Glutamatergic neuron (in vitro differentiated cells): ENCODE results near the gene PCDHA2. TPM values are rescaled to one million over a fixed set of nuclear protein-coding genes. Genes with fewer than 3 reads are reported as not detected.
"Not testable (repeated sequence)": the region's sequence is repeated elsewhere in the genome, so short reads cannot be mapped to it uniquely, and the experiment has no call there.

Source experiments
- DNase-seq: peaks from one replicate; pipeline ENCODE4 v3.0.0; 2022
- H3K27ac Mint-ChIP-seq: one replicate; pipeline ENCODE4 v1.8.0; 2020; ENCODE audit warnings: mild to moderate bottlenecking, mixed read lengths, inconsistent platforms; ENCODE audit not compliant: unreplicated experiment
- H3K27me3 Mint-ChIP-seq: one replicate; pipeline ENCODE4 v1.8.0; 2020; ENCODE audit warnings: mild to moderate bottlenecking, moderate library complexity, mixed read lengths, inconsistent platforms; ENCODE audit not compliant: unreplicated experiment
- H3K36me3 Mint-ChIP-seq: one replicate; pipeline ENCODE4 v1.8.0; 2020; ENCODE audit warnings: mild to moderate bottlenecking, mixed read lengths, inconsistent platforms; ENCODE audit not compliant: unreplicated experiment
- H3K4me1 Mint-ChIP-seq: one replicate; pipeline ENCODE4 v1.8.0; 2020; ENCODE audit warnings: mild to moderate bottlenecking, low read depth, mixed read lengths, inconsistent platforms; ENCODE audit not compliant: unreplicated experiment
- H3K4me3 Mint-ChIP-seq: one replicate; pipeline ENCODE4 v1.8.0; 2020; ENCODE audit warnings: mild to moderate bottlenecking, mixed read lengths, inconsistent platforms; ENCODE audit not compliant: unreplicated experiment
- H3K9me3 Mint-ChIP-seq: one replicate; pipeline ENCODE4 v1.8.0; 2020; ENCODE audit warnings: mild to moderate bottlenecking, moderate library complexity, mixed read lengths, inconsistent platforms; ENCODE audit not compliant: unreplicated experiment
- total RNA-seq: library from RNA; stranded (reverse); fragmentation: NEBNext Ultra II Directional; extraction: Animal tissue kit (Norgen Biotek cat#: 25700); gene quantifications from one replicate; pipeline ENCODE4 v1.2.1, GENCODE V29; 2021; ENCODE audit not compliant: unreplicated experiment
- TF ChIP-seq, protein P1 (sequence below): fragments of 200-600 bp; sonication (generic); IDR thresholded peaks from one replicate; pipeline ENCODE4 v1.5.0; 2021; ENCODE audit not compliant: partially characterized antibody, unreplicated experiment

PCDHA2 gene
- total RNA-seq, 1 donor from 2014 or later: 20.9 TPM

DNA sequence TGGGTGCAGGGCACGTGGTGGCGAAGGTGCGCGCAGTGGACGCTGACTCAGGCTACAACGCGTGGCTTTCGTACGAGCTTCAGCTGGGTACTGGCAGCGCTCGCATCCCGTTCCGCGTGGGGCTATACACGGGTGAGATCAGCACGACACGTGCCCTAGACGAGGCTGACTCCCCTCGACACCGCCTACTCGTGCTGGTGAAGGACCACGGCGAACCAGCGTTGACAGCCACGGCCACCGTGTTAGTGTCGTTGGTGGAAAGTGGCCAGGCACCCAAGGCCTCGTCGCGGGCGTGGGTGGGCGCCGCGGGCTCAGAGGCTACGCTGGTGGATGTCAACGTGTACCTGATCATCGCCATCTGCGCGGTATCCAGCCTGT, 2.1 kb downstream of the PCDHA2 start:
- TF ChIP-seq, protein P1, sequence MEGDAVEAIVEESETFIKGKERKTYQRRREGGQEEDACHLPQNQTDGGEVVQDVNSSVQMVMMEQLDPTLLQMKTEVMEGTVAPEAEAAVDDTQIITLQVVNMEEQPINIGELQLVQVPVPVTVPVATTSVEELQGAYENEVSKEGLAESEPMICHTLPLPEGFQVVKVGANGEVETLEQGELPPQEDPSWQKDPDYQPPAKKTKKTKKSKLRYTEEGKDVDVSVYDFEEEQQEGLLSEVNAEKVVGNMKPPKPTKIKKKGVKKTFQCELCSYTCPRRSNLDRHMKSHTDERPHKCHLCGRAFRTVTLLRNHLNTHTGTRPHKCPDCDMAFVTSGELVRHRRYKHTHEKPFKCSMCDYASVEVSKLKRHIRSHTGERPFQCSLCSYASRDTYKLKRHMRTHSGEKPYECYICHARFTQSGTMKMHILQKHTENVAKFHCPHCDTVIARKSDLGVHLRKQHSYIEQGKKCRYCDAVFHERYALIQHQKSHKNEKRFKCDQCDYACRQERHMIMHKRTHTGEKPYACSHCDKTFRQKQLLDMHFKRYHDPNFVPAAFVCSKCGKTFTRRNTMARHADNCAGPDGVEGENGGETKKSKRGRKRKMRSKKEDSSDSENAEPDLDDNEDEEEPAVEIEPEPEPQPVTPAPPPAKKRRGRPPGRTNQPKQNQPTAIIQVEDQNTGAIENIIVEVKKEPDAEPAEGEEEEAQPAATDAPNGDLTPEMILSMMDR: no peak
- Mint-ChIP-seq H3K4me3 (no peak overlapping the region), H3K36me3 (peaks cover 39% of the 10 kb centered on the region), H3K27ac (no peak overlapping the region), H3K9me3 (peaks cover 26% of the 10 kb centered on the region), H3K4me1 (no peaks in the 10 kb centered on the region), H3K27me3 (no peaks in the 10 kb centered on the region)
- DNase-seq: no peak

DNA sequence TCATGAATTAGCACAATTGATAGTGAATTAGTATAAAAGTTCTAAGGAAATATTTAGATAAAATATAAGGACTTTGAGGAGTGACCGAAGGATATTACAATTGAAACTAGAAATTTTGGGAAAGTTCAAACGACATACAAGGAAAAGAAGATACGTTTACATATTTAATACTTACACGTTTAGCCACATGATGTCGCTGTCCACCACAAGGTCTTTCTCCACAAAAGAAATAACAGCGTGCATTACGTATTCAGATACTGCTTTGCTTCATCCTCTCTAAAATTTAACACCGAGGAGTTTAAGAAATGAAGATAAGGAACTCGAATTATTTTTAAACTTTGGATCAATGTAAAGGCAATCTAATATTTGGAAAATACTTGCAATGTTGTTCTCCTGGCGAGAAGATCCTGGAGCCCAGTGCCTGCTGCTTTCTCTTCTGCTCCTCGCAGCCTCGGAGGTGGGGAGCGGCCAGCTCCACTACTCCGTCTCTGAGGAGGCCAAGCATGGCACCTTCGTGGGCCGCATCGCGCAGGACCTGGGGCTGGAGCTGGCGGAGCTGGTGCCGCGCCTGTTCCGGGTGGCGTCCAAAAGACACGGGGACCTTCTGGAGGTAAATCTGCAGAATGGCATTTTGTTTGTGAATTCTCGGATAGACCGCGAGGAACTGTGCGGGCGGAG, 6.3 kb downstream of the PCDHA2 start, which contains the start of gene PCDHA3:
Gene PCDHA3, plus strand, starts transcription at position 242 of the 678 bp plus-strand sequence.
- Mint-ChIP-seq H3K9me3 (peaks cover 22% of the 10 kb centered on the region), H3K27ac (peak within 1 kb of the TSS; percentile 59), H3K4me3 (peak within 1 kb of the TSS; percentile 69), H3K4me1 (peaks cover 4% of the 10 kb centered on the region), H3K36me3 (peaks cover 51% of the 10 kb centered on the region), H3K27me3 (no peaks in the 10 kb centered on the region)
- TF ChIP-seq, protein P1: peak; percentile 16
- DNase-seq: no peak

DNA sequence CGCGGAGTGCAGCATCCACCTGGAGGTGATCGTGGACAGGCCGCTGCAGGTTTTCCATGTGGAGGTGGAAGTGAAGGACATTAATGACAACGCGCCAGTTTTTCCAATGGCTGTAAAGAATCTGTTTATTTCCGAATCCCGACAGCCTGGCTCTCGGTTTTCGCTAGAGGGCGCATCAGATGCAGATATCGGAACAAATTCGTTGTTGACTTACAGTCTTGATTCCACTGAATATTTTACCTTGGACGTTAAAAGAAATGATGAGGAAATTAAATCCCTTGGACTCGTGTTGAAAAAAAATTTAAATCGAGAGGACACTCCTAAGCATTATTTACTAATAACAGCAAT, 6.8 kb downstream of the PCDHA2 start:
- peak overlapping the region; percentile 69 for H3K4me3 Mint-ChIP-seq
- no peak for DNase-seq
- H3K27me3 Mint-ChIP-seq: no peaks in the 10 kb centered on the region
- peak overlapping the region; percentile 59 for H3K27ac Mint-ChIP-seq
- peaks cover 47% of the 10 kb centered on the region for H3K36me3 Mint-ChIP-seq
- TF ChIP-seq, protein P1: no peak
- peaks cover 23% of the 10 kb centered on the region for H3K9me3 Mint-ChIP-seq
- H3K4me1 Mint-ChIP-seq: peaks cover 5% of the 10 kb centered on the region

DNA sequence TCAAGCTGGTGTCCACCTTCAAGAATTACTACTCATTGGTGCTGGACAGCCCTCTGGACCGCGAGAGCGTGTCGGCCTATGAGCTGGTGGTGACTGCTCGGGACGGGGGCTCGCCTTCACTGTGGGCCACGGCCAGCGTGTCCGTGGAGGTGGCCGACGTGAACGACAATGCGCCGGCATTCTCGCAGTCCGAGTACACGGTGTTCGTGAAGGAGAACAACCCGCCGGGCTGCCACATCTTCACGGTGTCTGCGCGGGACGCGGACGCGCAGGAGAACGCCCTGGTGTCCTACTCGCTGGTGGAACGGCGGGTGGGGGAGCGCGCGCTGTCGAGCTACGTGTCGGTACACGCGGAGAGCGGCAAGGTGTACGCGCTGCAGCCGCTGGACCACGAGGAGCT, 7.7 kb downstream of the PCDHA2 start:
- DNase-seq, H3K4me3 Mint-ChIP-seq, H3K27ac Mint-ChIP-seq, H3K27me3 Mint-ChIP-seq, H3K4me1 Mint-ChIP-seq: not testable (repeated sequence)
- peaks cover 45% of the 10 kb centered on the region for H3K36me3 Mint-ChIP-seq
- H3K9me3 Mint-ChIP-seq: peaks cover 28% of the 10 kb centered on the region

DNA sequence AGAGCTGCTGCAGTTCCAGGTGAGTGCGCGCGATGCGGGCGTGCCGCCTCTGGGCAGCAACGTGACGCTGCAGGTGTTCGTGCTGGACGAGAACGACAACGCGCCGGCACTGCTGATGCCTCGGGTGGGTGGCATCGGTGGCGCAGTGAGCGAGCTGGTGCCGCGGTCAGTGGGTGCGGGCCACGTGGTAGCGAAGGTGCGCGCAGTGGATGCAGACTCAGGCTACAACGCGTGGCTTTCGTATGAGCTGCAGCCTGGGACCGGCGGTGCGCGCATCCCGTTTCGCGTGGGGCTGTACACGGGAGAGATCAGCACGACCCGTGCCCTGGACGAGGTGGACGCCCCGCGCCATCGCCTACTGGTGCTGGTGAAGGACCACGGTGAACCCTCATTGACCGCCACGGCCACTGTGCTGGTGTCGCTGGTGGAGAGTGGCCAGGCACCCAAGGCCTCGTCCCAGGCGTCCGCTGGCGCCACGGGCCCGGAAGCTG, 8.2 kb downstream of the PCDHA2 start:
- Mint-ChIP-seq H3K9me3 (peaks cover 32% of the 10 kb centered on the region), H3K27me3 (no peaks in the 10 kb centered on the region), H3K4me3 (no peak overlapping the region), H3K27ac (no peak overlapping the region), H3K36me3 (peaks cover 47% of the 10 kb centered on the region), H3K4me1 (peaks cover 5% of the 10 kb centered on the region)
- TF ChIP-seq, protein P1: no peak
- DNase-seq: no peak
